ENCODE data around the gene LAMTOR4. TPM values are rescaled to one million over a fixed set of nuclear protein-coding genes. Genes with fewer than 3 reads are reported as not detected.

Gene LAMTOR4
- total and polyA plus RNA-seq, 10 of the 15 experiments (the other 5 are each of a cell fraction or from before 2014, with no cell fraction given) = 73.4 to 297 (median 196) TPM

DNA sequence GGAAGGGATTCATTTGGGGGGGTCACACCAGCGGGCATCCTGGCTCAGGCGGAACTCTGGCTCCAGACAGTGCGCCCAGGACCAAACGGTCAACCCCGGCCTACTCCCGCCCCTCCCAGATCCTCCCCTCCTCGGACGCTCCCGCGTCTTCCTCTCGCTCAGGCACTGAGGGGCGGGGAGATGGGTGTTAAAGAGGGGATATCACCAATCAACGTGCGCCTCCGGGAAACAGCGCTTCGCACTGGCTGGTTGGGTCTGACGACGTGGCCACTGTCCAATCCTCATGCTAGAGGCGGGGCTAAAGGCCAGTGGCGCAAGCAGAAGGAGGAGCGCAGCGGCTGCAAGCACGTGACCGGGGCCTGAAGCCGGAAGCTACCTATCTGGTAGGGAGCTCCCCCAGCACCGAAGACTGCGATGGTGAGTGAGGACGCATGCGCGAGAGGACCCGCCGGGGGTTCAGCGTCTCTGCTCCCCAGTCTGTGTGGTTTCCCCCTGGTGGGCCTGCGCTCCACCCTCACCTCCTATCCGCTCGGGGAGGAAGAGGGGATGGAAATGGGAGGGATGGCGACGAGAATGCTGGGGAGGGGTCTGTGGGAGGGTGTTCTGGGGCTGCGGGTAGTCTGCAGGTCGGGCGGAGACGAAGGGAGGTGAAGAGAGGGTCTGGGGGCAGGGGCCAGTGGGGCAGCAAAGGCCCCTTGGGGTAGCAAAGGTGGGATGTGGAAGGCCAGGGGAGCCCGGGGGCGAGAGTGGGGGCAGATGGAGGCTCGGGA, at the start of gene LAMTOR4 (continued):
- no peak for TF ChIP-seq HSF1 (IDR thresholded peaks at IDR 0.05; ENCODE audit: low read depth, low read length)
- no peak for TF ChIP-seq ASH2L (IDR thresholded peaks at IDR 0.05; ENCODE audit: borderline replicate concordance, low read depth)
- no peak for TF ChIP-seq SMARCA5 (IDR thresholded peaks at IDR 0.05)
- peak; percentile 84; the same call in 1 of the 2 replicates for TF ChIP-seq PML (IDR thresholded peaks at IDR 0.05; ENCODE audit: low read length)
- peak; percentile 67 for TF ChIP-seq SMAD1 (IDR thresholded peaks at IDR 0.05; ENCODE audit: low read depth, partially characterized antibody)
- TF ChIP-seq MEF2A (IDR thresholded peaks at IDR 0.05; ENCODE audit: insufficient read depth, low read depth, low read length) = no peak
- 0 out of 2 replicates have a peak, but pooled peaks have one; percentile 66 for TF ChIP-seq MLLT1 (IDR thresholded peaks at IDR 0.05)
- peak; percentile 73 for TF ChIP-seq POU2F2 (IDR thresholded peaks at IDR 0.05; ENCODE audit: borderline replicate concordance, low read depth, low read length)
- TF ChIP-seq ZBED1 (IDR thresholded peaks at IDR 0.05; ENCODE audit: borderline replicate concordance) = 0 out of 2 replicates have a peak, but pooled peaks have one; percentile 55
- TF ChIP-seq NFYA (IDR thresholded peaks at IDR 0.05; ENCODE audit: borderline replicate concordance, low read depth, low read length) = peak; percentile 29; the same call in 1 of the 2 replicates
- 0 out of 2 replicates have a peak, but pooled peaks have one; percentile 33 for TF ChIP-seq CHD1 (IDR thresholded peaks at IDR 0.05; ENCODE audit: low read depth, low read length)
- TF ChIP-seq SKIL (IDR thresholded peaks at IDR 0.05; ENCODE audit: low read depth, poor library complexity, severe bottlenecking) = peak; percentile 4
- TF ChIP-seq ZNF687 (IDR thresholded peaks at IDR 0.05) = peak; percentile 68
- no peak for TF ChIP-seq CREM (IDR thresholded peaks at IDR 0.05; ENCODE audit: low read depth)
- TF ChIP-seq, protein P1, sequence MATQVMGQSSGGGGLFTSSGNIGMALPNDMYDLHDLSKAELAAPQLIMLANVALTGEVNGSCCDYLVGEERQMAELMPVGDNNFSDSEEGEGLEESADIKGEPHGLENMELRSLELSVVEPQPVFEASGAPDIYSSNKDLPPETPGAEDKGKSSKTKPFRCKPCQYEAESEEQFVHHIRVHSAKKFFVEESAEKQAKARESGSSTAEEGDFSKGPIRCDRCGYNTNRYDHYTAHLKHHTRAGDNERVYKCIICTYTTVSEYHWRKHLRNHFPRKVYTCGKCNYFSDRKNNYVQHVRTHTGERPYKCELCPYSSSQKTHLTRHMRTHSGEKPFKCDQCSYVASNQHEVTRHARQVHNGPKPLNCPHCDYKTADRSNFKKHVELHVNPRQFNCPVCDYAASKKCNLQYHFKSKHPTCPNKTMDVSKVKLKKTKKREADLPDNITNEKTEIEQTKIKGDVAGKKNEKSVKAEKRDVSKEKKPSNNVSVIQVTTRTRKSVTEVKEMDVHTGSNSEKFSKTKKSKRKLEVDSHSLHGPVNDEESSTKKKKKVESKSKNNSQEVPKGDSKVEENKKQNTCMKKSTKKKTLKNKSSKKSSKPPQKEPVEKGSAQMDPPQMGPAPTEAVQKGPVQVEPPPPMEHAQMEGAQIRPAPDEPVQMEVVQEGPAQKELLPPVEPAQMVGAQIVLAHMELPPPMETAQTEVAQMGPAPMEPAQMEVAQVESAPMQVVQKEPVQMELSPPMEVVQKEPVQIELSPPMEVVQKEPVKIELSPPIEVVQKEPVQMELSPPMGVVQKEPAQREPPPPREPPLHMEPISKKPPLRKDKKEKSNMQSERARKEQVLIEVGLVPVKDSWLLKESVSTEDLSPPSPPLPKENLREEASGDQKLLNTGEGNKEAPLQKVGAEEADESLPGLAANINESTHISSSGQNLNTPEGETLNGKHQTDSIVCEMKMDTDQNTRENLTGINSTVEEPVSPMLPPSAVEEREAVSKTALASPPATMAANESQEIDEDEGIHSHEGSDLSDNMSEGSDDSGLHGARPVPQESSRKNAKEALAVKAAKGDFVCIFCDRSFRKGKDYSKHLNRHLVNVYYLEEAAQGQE (IDR thresholded peaks at IDR 0.05; ENCODE audit: low read depth, low read length) = 0 out of 2 replicates have a peak, but pooled peaks have one; percentile 37

Measured in GM12878 (cell line).